KG1 (cell line): ENCODE data around the gene SH3TC2.

ENCODE experiments used
- DNase-seq: peaks from one replicate; lab custom pipeline; 2025; lab: John Stamatoyannopoulos, UW

SH3TC2 gene

GRCh38 chr5:149060325-149060724, 2.5 kb downstream of the SH3TC2 start:
- DNase-seq = no peak

GRCh38 chr5:149056616-149057165, 6.2 kb downstream of the SH3TC2 start:
- DNase-seq = no peak

DNA sequence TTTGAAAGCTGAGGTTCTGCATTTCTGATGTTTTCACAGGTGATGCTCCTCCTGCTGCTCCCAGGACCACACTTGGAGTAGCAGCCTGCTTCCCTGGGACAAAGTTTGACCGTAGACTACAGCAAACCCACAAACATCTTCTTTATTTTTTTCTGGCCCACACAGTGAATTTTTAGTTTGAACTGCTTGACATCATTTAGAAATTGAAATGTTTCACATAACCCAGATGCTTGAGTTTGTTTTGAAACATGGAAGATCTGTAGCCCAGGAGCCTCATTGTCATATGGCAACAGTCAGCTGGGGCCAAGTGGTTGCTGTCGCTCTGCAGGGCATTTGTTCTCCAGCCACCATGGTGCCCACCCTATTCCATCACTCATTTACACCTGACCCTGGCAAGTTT, 8.4 kb downstream of the SH3TC2 start:
- DNase-seq = no peak

GRCh38 chr5:149053072-149053695, 9.7 kb downstream of the SH3TC2 start:
- DNase-seq = no peak

DNA sequence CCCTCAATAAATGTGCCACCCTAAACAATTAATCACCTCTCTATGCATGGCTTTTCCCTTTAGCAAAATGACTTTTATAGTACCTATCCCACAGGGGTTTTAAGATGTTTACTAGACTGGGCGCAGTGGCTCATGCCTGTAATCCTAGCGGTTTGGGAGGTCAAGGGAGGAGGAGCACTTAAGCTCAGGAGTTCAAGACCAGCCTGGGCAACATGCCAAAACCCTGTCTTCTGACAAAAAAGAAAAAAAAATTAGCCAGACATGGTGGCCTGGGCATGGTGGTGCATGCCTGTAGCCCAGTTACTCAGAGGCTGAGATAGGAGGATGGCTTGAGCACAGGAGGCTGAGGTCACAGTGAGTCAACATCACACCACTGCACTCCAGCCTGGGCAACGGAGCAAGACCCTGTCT, 13.5 kb downstream of the SH3TC2 start:
- no peak for DNase-seq

DNA sequence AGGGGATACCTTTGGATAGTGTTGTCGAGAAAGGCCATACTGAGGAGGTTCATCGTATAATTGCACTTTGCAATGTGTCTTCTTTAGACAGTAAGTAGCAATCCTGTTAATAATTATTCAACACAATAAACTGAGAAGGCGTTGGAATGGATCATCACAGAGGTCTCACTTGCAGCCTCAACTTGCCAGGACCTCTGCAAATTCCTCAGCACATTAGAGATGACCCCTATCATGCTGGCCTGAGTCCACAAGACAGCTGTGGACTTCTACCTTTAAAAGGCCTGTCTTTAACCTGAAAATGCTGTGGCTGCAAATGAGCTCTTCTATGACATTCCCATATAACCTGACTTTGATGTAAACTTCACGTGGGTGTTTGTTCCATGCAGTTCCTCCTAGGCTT, 14.1 kb downstream of the SH3TC2 start:
- no peak for DNase-seq

DNA sequence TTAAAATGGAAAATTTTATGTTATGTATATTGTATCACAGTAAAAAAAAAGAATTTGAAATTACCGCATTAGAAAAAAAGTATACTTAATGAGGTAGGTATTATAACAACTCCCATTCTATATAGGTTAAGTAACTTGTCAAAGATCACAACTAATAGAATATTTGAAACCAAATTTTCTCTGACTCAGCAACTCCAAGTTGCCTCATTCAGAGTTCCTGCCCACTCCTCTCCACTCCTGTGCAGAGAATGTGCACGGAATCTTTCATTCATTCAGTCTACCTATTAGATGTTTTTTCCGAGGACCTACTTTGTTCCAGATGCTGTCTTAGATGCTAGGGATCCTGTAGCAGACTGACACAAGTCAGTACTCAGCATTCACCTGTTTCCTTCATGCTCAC, 15.4 kb downstream of the SH3TC2 start:
- no peak for DNase-seq

- DNase-seq = no peak
These were observed 16.5 kb downstream of the SH3TC2 start for GRCh38 chr5:149046196-149046829.

GRCh38 chr5:149045089-149045460, 17.8 kb downstream of the SH3TC2 start:
- no peak for DNase-seq

DNA sequence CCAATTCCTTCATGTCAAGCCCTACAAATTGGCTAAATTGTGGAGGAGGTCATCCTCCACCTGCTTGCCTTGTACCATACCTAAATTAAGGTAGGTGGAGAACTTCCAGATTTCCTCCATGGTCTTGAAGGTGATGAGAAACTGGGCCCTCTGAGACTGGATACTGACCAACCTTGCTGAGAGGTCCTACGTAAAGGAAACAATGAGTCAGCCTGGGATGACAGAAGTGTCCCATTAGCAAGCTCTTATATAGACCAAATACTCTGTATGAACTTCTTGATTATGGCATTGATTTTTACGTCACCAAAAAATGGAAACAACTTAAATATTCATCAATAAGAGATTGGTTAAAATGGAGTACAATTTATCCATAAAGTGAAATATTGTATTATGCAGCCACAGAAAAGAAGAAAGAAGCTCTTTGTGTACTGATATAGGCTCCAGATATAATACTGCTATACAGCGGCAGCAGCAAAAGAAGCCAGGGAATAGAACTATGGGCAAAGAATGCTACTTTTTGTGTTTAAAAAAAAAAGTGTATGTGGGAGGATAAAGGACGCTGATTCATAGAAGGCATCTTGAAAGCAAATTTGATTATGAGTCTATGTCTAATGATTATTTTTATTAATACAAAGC, 18.3 kb downstream of the SH3TC2 start:
- DNase-seq = no peak

DNA sequence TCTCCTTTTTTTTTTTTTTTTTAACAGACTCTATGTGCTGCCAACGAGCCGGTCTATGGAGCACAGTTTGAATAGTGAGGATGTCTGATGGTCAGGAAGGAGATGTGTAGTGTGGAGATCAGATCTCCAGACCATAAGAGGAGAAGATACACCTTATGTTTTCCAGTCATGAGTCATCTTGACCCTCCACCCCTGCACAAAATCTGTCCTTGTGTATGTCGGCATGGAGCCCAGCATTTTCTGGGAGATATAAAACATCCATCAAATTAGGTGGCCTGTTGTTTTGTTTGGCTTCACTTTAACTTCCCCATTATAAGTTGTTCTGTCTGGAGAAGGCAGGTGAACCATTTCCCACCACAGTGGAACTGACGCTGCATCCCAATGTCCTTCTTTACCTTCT, 19.2 kb downstream of the SH3TC2 start:
- DNase-seq = no peak

DNA sequence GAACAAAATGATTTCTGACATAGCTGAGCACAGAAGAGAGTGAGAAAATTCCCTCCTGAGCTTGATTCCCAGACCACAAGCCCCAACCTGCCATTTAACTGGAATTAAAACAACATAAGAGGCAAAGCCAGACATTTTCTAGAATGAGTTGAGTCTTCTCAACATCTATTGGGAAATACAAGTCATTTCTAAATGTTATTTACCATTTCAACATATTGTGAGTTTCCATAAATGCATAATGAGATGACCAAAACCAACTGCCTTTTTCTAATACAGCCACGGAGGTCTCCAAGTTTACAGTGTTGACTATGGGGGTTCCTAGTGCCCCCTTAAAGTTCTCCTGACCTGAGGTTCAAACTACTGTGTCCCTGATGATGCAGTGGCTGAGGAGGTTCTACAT, 20.0 kb downstream of the SH3TC2 start:
- no peak for DNase-seq

GRCh38 chr5:149041242-149041641, 21.6 kb downstream of the SH3TC2 start:
- DNase-seq = no peak

DNA sequence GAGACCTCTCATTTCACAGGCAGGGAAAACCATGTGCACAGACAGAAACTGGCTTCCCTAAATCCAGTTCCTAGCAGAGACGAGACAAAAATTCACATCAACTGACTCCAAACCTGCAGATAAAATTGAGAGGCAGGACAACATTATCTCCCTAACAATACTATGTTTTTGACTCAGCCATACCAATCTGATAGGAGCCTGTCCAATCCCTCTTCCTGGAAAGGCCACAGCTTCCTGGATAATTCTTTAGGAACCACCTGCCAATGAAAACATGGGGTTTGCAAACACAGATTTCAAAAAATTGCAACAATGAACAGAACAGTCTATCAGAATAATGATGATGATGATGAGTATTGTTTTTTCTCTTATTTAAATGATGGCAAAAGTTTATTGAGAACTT, 22.4 kb downstream of the SH3TC2 start:
- no peak for DNase-seq

GRCh38 chr5:149039506-149039905, 23.4 kb downstream of the SH3TC2 start:
- no peak for DNase-seq

GRCh38 chr5:149038336-149039080, 24.4 kb downstream of the SH3TC2 start:
- no peak for DNase-seq

GRCh38 chr5:149037817-149038216, 25.0 kb downstream of the SH3TC2 start:
- DNase-seq = no peak

DNA sequence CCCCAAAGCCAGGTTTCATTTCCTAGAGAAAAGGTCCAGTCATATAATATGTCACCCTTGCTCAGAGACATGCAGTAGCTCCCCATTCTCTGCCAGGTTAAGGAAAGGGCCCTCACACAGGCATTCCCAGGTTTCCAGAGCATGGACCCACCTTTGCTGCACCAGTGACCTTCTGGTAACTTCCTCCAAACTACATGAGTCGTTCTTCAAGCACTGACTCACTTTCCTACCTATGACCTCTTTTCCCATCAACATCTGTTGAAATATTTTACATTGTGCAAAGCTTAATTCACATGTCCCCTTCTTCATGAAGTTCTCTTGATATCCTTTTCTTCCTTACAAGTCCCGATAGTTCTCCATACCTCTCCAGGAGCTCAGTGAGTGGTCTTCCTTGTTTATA, 25.9 kb downstream of the SH3TC2 start:
- DNase-seq = no peak

GRCh38 chr5:149036168-149036567, 26.7 kb downstream of the SH3TC2 start:
- DNase-seq = no peak

DNA sequence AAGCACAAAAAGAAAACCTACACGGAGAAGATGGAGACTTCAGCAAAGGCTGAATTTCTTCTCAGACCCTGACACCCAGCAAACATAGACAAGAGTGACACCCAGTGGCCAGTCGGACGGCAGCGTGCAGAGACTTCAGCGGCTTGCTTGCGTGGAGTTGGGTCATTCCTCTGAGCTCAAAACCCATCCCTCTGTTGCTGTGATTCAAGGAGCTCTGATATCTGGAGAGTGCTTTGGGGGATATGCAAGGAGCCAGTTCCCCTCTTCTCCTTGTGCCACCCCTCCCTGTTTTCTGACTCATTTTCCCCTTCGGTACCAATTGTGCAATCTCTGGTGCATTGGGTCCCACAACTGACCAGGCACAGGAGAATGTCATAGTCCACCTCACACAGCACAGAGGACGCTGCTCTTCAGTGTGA, 27.5 kb downstream of the SH3TC2 start:
- peak; percentile 16 for DNase-seq

DNA sequence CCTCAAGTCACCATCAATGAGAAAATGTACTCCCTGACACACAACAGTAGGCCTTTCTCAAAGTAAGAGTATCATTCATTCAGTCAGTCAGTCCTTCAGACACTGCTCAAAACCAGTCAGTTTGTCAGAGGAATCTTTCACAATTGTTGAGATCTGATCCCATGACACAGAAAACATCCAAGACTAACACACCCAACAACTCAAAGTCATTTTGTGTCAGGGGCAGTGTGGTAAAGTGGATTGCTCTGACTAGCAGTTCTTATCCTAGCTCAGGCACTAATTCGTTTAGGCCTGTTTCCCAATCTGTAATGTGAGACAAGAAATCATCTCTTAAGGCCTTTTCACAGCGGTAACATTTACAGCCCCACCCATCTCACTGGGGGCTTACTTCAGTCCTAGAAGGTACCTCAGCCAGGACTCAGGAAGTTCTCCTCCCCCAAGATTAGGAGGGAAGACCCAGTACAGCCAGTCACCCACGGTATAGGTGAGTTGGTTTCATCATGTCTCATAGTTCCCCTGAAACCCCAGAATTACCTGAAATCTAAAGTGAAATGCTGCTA, 31.9 kb downstream of the SH3TC2 start:
- no peak for DNase-seq

DNA sequence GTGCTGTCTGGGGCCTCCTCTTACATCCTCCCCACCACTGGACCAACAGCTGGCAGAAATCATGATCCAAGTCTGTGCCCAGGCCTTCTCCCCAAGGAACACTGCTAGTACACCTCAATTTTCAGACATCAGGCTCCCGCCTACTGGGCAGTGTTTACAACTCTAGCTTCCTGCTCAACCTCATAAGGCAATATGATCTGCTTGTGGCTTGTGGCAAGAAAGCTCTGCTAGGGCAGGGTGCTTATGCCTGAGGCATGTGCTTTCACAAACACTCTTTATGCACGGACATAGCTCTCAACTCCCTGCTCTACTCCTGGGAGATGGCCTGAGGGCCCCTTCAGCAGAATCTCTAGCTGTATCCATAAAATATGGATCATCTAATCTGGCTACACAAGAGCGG, 32.5 kb downstream of the SH3TC2 start:
- DNase-seq = no peak
